Gastroesophageal sphincter (tissue), 3 donors: ENCODE results near the gene LMBRD1.

Experiments
- EP300 ChIP-seq: sonication (generic); formaldehyde crosslinking; IDR thresholded peaks from one replicate; pipeline ENCODE4 v1.6.1; 2017; ENCODE audit warnings: antibody characterized with exemption, mild to moderate bottlenecking
- POLR2AphosphoS5 ChIP-seq: sonication (generic); formaldehyde crosslinking; IDR thresholded peaks from one replicate; pipeline ENCODE4 v1.6.1; 2017; ENCODE audit warnings: antibody characterized with exemption
- TF ChIP-seq, protein P1 (sequence below), 4 experiments: fragments of 200-600 bp in 2 of 4; fragments of 450-650 bp in 2 of 4; sonication (generic) in 1 of 4; IDR thresholded peaks; one replicate each; pipeline ENCODE4 v1.5.1; 2017 to 2019; ENCODE audit warnings: antibody characterized with exemption in 4 of 4, mild to moderate bottlenecking in 2 of 4, moderate library complexity in 2 of 4

DNA sequence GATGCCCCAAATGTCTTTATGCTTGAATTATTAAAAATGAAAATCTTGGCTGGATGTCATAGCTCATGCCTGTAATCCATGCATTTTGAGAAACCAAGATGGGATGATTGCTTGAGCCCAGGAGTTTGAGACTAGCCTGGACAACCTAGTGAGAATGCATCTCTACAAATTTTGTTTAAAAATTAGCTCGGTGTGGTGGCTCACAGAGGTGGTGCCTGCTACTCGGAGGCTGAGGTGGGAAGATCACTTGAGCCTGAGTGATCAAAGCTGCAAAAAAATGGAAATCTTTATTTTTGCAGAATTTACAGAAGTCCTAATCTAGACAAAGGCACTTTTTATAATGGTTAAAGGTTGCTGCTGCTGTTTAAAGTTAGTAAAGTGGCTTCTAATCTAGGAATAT, 49.5 kb upstream of the LMBRD1 start:
- TF ChIP-seq POLR2AphosphoS5 (no peak), EP300 (no peak)
- TF ChIP-seq, protein P1, sequence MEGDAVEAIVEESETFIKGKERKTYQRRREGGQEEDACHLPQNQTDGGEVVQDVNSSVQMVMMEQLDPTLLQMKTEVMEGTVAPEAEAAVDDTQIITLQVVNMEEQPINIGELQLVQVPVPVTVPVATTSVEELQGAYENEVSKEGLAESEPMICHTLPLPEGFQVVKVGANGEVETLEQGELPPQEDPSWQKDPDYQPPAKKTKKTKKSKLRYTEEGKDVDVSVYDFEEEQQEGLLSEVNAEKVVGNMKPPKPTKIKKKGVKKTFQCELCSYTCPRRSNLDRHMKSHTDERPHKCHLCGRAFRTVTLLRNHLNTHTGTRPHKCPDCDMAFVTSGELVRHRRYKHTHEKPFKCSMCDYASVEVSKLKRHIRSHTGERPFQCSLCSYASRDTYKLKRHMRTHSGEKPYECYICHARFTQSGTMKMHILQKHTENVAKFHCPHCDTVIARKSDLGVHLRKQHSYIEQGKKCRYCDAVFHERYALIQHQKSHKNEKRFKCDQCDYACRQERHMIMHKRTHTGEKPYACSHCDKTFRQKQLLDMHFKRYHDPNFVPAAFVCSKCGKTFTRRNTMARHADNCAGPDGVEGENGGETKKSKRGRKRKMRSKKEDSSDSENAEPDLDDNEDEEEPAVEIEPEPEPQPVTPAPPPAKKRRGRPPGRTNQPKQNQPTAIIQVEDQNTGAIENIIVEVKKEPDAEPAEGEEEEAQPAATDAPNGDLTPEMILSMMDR (IDR thresholded peaks at IDR 0.05), result no peak
